NCI-H2196 treated with DMSO at 0.1 percent for 48 hours (cell line): Measurements from ENCODE around the gene PPP1R36.
"Not testable (repeated sequence)": the region's sequence is repeated elsewhere in the genome, so short reads cannot be mapped to it uniquely, and the experiment has no call there.

Experiments
- DNase-seq: peaks from one replicate; lab custom pipeline; 2025; ENCODE audit not compliant: unreplicated experiment; lab: John Stamatoyannopoulos, UW

The PPP1R36 gene

GRCh38 chr14:64611358-64612020 lies 61.7 kb downstream of the PPP1R36 start:
- peak; percentile 34 for DNase-seq

- no peak for DNase-seq
These were observed 62.2 kb downstream of the PPP1R36 start for GRCh38 chr14:64612021-64612380.

GRCh38 chr14:64612971-64613666 lies 63.4 kb downstream of the PPP1R36 start:
- no peak for DNase-seq

GRCh38 chr14:64614166-64614565 lies 64.4 kb downstream of the PPP1R36 start:
- DNase-seq: no peak

GRCh38 chr14:64614805-64615391 lies 65.1 kb downstream of the PPP1R36 start:
- no peak for DNase-seq

GRCh38 chr14:64617872-64618408 lies 68.2 kb downstream of the PPP1R36 start:
- not testable (repeated sequence) for DNase-seq

- DNase-seq: no peak
These were observed 71.1 kb downstream of the PPP1R36 start for GRCh38 chr14:64620910-64621309.

GRCh38 chr14:64623554-64624165 lies 73.9 kb downstream of the PPP1R36 start:
- no peak for DNase-seq

GRCh38 chr14:64625386-64626232 lies 75.8 kb downstream of the PPP1R36 start:
- no peak for DNase-seq

GRCh38 chr14:64628940-64629408 lies 79.2 kb downstream of the PPP1R36 start:
- DNase-seq: no peak

- DNase-seq: no peak
These were observed 81.0 kb downstream of the PPP1R36 start for GRCh38 chr14:64630778-64631177.

GRCh38 chr14:64631222-64631621 lies 81.5 kb downstream of the PPP1R36 start:
- DNase-seq: not testable (repeated sequence)

- DNase-seq: no peak
These were observed 82.3 kb downstream of the PPP1R36 start for GRCh38 chr14:64632056-64632455.

- no peak for DNase-seq
These were observed 84.8 kb downstream of the PPP1R36 start for GRCh38 chr14:64634558-64634957.

- DNase-seq: peak; percentile 34
These were observed 86.6 kb downstream of the PPP1R36 start for GRCh38 chr14:64636208-64636979.

- DNase-seq: no peak
These were observed 87.2 kb downstream of the PPP1R36 start for GRCh38 chr14:64636980-64637429.

GRCh38 chr14:64637735-64638473 lies 88.1 kb downstream of the PPP1R36 start:
- no peak for DNase-seq

- DNase-seq: no peak
These were observed 88.9 kb downstream of the PPP1R36 start for GRCh38 chr14:64638625-64639024.
